OCI-LY3 (cell line): ENCODE results near the gene TMEM205.

Source experiments
- CTCF ChIP-seq: fragments of 200-600, 300-600 bp; sonication (generic); IDR thresholded peaks from 2 replicates; pipeline ENCODE4 v1.5.1; 2014; ENCODE audit warnings: antibody characterized with exemption, low read length, low read depth
- EZH2phosphoT487 ChIP-seq: fragments of 200-600 bp; shearing (Covaris generic); IDR thresholded peaks from 2 replicates; pipeline ENCODE4 v1.6.1; 2018; ENCODE audit warnings: antibody characterized with exemption, mixed run types, low read depth

GRCh38 chr19:11377237-11377636, 31.2 kb upstream of the TMEM205 start:
- TF ChIP-seq CTCF, result no peak
- no peak for TF ChIP-seq EZH2phosphoT487
